GM21515 (cell line): ENCODE results near the gene LIMK2.
"Not testable (repeated sequence)": the region's sequence is repeated elsewhere in the genome, so short reads cannot be mapped to it uniquely, and the experiment has no call there.

Experiments used
- ATAC-seq: cut with Tn5 transposase; IDR thresholded peaks from one replicate; pipeline ENCODE4 v1.9.1; 2021; ENCODE audit not compliant: unreplicated experiment

LIMK2 gene

DNA sequence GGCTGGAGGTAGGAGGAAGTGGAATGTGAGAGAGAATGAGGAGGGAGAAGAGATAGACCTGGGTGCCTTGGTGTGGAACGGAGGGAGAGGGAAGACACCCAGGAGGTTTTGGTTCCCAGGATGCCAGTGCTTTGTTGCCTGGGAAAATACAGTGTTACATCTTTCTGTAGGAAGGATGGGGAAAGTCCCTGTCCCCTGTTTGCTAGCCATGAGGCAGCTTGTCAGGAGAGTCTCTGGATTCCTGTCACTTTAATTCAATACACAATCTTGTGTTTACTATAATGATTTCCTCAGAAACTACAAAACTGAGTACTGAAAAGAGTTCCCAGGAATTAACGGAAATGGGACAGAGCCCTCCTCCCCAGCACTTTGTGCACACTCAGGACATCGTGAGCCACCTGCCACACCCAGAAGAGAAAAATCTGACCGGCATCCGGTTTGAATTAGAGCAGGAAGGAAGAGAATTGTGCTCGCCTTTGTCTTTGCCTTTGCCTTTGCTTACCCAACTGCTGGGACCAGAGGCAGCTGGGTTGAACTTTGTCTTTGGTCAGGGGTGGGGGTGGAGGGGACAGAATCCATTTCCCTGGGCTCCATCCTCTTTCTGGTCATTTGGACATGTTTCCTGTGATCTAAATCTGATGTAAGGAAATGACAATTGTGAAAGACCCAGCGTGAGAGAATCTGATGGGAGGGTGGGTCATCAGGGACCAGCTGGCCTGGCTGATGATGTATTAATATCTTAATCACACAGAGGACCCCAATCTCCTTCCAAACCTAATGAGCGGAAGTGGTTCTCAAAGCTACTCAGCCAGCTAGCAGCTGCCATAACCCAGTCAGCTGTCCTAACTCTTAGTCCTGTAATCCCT lies 1.3 kb upstream of the LIMK2 start:
- ATAC-seq, result no peak

DNA sequence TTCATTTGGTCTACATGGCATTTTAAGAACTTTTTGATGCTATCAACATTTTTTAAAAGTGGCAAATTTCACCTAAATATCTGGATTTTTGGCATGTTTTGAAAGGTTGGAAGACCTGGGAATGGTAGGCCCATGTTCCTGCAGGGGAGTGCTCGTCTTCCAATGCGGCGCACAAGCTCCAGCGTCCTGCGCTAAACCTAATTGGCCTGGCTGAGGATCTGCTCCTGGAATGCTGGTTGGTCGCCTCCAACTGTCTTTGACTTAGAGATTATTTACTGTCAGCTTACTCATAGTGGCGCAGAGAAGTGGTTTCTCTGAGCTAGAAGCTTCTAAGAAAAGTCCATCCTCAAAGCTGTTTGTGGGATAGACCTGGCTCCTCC lies 626 bp upstream of the LIMK2 start:
- ATAC-seq, result no peak

DNA sequence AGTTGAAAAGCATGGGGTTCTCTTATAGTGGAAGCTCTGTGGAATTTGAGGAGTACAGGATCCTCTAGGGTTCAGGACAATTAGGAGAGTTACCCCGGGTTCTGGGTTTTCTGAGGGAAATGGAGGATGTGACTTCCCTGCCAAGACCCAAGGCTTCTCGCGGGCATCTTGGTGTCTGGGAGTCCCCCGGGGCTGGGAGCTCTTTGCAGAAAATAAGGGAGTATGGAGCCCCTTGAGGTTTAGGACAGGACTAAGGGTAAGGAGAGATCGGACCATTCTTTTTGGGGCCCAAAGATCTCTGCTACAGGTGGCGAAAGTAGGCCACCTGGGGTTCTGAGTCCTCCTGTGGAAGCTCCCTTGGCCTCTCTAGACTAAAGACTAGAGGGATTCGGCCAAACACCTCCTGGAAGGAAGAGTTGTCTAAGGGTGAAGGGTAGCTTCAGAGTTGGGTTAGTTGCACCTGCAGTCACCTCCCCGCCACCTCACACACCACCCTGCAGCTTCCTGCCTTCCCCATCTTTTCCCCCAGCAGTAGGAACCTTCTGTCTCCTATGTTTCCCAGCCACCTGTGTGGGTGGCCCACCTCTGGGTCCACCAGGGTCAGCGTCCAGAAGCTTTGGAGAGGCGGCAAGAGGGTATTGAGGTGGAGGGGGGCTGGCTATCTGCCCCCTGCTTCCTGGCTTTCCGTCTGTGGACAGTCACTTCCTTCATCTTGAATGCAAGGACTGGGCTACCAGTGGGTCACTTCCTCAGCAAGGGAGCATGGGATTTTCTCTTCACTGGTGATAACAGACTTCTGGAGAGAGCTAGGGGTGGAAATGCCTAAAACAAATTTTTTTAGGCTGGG lies 908 bp downstream of the LIMK2 start:
- ATAC-seq, result no peak

DNA sequence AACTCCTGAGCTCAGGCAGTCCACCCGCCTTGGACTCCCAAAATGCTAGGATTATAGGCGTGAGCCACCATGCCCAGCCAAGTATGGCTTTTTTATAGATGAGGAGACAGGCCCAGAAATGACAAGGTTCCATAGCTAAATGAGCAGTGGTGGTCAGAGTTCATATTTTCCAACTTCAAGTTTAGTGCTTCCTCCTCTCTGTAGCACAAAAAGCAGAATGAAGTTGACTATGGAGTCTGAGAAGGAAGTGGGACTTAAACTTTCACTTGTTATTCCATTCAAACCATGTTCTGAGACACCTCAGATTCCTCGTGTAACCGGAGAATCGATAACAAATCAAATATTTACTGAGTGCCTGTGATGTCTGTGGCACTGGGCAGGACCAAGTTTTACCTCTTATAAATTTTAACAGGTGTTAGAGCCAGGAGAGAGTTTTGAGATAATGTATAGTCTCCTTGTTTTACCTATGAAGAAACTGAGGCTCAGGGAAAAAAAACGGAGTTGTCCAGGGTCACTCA lies 3.0 kb downstream of the LIMK2 start:
- ATAC-seq, result no peak

DNA sequence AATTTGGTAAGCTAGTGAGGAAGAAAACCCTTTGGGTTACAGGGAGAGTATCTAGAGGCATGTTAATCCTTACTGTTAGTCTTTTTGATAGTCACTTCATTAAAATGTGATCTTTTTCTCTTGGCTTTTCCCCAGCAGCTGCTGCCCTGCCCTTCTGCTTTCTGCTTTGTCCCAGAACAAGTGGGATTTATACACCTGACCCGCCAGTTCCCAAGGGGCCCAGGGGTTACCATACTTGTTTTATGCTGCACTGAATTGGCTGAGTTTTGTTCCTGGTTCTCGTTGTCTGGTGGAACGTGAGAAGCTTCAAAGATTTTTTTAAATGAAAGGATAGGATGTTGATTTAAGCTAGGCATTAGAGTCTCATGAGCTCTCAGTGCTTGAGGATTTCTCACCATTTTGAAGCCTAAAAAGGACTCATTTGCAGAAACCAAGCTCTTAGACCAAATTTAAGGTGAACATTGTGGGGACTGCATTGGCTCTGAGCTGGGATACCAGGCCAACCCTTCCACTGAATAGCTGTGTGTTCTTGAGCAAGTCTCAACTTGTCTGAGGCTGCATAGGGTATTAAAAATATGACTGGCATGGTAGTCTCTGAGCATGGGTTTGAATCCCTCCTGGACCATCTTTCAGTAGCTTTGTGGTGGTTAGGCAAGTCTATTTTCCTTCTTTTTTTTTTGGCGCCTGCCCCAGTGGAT lies 6.6 kb downstream of the LIMK2 start:
- no peak for ATAC-seq

DNA sequence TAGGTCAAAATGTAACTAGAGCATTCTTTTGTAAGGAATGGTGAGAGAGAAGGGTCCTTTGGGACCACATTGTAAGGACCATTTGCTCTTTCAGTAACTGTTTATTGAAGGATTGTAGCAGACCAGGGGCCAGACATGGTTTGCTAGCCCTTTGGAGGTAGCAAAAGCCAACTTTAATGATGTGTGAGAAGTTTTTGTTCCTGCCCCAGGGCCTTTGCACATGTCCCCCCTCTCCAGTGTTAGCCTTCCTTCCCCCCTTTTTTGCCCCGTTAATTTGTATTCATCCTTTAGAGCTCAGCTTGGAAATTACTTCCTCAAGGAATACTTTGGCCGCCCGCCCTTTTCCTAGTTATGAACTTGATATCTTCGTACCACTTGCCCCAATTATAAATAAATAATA lies 9.0 kb downstream of the LIMK2 start:
- no peak for ATAC-seq

DNA sequence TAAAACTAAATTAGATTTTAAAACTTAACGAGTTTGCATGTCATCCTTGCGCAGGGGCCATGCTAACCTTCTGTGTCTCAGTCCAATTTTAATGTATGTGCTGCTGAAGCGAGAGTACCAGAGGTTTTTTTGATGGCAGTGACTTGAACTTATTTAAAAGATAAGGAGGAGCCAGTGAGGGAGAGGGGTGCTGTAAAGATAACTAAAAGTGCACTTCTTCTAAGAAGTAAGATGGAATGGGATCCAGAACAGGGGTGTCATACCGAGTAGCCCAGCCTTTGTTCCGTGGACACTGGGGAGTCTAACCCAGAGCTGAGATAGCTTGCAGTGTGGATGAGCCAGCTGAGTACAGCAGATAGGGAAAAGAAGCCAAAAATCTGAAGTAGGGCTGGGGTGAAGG lies 10.6 kb downstream of the LIMK2 start:
- no peak for ATAC-seq

DNA sequence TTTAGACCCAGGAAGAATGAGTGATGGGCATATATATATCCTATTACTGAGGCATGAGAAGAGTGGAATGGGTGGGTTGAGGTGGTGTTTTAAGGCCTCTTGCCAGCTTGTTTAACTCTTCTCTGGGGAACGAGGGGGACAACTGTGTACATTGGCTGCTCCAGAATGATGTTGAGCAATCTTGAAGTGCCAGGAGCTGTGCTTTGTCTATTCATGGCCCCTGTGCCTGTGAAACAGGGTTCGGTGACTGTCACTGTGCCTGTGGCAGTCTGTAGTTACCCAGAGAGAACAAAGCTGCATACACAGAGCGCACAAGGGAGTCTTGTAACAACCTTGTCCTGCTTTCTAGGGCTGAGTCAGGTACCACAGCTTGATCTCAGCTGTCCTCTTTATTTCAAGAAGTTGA lies 11.7 kb downstream of the LIMK2 start:
- no peak for ATAC-seq

DNA sequence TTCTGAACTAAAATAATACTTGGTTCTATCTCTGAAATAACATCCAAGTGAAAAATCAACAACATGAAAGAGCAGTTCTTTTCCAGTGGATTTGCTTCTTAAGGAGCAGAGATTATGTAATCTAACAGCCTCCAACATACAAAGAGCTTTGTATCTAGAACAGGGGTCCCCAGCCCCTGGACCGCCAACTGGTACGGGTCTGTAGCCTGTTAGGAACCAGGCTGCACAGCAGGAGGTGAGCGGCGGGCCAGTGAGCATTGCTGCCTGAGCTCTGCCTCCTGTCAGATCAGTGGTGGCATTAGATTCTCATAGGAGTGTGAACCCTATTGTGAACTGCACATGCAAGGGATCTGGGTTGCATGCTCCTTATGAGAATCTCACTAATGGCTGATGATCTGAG lies 12.6 kb downstream of the LIMK2 start:
- ATAC-seq, result not testable (repeated sequence)

DNA sequence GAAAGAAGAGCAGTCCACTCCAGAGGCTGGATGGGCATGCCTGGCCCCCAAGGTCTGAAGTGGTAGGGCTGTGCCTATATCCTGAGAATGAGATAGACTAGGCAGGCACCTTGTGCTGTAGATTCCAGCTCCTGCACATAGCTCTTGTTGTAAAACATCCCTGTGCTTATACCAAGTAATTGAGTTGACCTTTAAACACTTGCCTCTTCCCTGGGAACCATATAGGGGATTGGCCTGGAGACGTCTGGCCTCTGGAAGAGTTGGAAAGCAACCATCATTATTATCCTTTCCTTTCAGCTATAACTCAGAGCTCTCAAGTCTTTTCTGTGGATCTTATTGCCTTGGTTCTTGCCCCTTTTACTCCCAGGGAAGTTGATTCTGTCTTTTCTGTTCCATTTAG lies 15.1 kb downstream of the LIMK2 start:
- ATAC-seq, result no peak

DNA sequence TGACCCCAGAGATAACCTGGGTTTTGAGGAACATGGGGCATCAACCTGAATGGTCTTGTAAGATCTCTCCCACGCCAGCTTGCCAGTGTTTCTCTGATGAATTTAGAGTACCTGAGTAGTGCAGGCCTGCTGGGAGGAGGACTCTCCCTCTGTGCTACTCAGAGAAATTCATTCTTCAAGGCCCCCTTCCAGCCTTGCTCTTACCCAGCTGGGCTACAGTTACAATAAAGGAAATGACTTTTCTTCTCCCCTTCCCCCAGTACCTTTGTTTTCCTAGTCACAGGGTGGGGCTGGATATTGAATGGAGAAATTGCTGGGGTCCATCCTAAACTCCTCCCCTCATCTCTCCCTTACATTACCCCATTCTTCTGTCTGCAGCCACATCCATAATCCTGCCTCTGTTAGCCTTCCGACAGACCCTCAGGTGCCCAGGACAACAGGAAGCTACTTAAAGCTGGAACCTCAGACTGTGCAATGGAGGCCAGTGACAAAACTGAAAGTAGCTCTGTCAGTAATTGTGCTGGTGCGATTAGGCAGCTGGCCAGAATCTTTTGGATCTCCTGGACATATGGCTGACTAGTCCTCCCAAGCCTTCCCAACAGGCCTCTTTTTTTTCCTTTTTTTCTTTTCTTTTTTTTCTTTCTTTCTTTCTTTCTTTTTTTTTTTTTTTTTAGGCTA lies 17.4 kb downstream of the LIMK2 start:
- ATAC-seq, result no peak

DNA sequence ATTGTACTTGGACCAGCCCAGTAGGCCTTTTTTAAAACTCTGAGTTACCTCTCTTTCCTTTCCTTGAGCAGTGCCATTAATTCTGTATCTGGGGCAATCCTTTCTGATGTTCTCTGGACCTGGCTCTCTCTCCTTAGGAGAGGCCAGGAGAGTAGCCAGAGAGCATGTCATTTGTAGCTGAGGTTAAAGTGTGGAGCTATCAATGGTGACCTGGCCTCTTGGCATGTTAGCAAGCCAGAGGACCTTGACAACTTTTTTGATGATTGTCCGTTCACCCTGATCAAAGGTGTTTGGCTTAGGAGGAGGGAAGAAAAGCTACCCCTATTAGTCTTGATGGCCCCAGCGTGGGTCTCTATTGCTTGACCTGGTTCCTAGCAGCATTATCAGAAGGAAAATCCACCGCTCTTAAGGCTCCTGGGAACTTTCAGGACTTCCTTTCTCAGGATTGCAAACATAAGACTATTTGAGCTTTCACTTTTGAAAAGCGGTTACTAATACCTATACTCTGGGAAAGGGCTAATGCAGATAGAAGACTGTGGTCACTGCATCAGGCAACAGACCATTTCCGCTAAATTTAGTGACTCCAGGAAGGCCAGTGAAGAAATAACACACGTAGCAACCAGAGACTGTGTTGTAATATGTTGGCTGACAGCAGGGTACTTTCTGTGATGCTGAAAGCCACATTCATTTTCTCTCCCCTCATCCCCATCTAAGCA lies 18.2 kb downstream of the LIMK2 start:
- no peak for ATAC-seq

DNA sequence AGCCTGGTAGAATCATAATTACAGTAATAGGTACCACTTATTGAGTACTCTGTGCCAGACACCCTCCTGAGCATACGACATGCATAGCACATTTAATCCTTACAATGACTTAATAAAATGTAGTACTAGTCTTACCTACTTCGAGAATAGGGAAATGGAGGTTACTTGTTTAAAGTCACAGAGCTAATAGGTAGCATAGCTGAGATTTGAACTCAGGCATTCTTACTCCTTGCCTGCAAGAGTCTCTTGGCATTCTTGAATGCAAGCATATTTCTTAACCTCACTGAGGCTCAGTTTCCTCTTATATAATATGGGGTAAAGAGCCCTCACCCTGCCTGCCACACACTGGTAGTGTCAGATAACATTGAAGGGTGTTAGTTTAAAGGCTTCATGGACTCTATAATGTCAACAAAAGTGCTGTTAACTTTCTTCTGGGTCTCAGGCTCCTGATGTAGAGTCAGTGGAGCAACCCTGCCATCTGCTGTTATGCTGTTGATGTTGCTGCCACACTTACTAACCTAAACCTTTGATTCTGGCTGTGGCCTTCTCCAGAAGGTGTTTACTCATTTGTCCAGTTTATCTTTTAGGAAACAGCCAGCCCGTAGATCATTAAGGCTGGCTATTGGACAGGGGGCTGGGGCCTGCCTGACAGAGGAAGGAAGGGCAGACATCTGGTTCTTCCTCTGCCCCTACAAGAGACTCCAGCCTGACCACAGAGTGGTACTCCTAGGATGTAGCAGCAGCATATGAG lies 18.9 kb downstream of the LIMK2 start:
- ATAC-seq, result no peak

DNA sequence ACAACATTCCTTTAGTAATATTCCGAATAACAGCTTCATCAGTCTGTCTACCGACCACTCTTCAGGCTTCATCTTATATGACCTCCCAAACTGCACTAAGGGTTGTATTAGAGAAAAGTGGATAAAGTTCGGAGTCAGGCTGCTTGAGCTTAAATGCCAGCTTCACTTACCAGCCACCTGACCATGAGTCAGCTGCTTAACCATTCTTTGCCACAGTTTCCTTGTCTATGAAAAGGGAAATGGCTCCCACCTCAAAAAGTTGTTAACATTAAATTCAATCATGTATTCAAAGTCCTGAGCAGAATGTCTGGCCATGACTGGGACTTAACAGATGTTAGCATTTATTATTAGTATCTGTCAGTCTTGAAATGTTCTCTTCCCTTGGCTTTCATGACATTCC lies 20.9 kb downstream of the LIMK2 start:
- no peak for ATAC-seq

DNA sequence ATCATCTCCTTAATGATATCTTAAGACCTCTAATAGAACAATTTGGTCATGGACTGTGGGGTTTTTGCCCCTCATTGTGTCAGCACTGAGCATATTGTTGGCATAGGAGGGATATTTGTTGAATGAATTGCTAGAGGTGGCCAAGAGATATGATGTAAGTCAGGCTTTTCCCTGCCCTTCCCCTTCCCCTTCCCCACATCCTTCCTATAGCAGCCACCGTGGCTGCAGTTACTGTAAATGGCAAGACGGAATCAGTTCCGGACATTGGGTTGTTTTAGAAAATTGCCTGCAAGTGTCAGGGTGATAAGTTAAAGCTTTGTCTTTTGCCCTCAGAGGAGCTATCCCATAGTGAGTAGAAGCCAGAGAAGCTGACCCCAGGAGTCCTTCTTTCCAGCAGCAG lies 23.0 kb downstream of the LIMK2 start:
- ATAC-seq, result no peak

DNA sequence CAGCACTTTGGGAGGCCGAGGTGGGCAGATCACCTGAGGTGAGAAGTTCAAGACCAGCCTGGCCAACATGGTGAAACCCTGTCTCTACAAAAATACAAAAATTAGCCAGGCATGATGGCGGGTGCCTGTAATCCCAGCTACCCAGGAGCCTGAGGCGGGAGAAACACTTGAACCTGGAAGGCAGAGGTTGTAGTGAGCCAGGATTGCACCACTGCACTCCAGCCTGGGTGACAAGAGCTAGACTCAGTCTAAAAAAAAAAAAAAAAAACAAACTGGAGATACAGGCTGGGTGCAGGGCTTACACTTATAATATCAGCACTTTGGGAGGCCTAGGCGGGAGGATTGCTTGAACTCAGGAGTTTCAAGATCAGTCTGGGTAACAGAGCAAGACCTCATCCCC lies 23.9 kb downstream of the LIMK2 start:
- ATAC-seq, result not testable (repeated sequence)

DNA sequence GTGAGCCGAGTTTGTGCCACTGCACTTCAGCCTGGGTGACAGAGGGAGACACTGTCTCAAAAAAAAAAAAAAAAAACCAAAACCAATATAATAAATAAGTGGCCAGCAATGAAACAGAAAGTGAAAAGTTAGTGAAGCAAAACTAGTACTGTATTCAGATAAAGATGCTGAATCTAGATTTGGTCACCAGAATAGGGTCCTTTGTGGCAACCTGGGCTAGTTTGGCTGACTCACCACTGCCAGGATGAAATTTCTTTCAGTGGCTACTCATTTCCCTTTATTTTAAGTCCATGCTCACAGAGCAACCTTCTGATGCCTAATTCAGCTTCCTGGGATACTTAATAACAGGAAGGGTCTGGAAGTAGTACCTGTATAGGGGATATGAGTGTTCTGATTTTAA lies 26.0 kb downstream of the LIMK2 start:
- ATAC-seq, result no peak

DNA sequence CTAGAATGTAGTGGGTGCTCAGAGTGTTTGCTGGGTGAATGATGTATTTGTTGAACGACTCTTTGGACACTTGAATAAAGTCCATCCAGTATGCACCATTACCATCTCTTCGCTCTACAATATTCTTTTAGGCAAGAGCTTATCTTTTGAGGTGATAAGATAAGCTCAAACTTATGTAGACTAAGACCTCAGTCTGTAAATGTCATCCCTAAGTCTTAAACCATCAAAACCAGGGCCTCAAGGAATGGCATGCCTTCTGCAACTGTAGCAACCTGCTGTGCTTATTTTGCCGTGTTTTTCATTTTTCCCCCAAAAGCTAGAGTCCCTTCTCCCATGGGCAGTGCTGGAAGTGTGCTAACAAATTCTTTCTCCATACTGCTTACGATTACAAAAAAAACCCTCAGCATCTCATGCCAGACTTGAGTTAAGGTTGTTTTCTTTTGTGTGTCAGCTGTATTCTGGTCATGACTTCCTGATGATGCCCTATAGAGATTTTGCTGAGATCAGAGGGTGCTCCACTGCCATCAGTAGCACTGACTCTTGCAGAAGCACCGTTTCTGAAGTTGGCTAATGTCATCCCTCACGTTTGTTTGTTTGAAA lies 27.8 kb downstream of the LIMK2 start:
- no peak for ATAC-seq

DNA sequence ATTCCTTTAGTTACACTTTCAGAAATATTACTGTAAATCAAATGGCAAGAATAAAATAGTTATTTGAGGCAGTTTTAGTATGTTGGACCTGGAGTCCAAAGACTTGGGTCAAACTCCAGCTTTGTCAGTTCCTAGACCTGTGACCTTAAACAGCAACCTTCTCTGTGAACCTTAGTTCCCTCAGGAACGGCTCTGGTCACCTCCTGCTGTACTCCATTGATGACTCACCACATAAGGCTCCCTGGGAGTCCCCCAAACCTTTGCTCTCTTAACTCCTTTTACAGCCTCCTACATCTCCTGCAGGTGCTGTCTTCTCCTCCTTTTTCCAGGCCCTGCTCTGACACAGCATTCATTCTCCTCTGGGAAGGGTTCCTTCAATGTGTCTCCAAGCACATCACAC lies 29.1 kb downstream of the LIMK2 start:
- no peak for ATAC-seq
